ENCODE data around the gene CLEC20A. TPM values are rescaled to one million over a fixed set of nuclear protein-coding genes. Genes with fewer than 3 reads are reported as not detected.

Gene CLEC20A
- total and polyA plus RNA-seq, 2 of the 8 experiments (the other 6 are each of a cell fraction or from before 2014, with no cell fraction given): not detected

DNA sequence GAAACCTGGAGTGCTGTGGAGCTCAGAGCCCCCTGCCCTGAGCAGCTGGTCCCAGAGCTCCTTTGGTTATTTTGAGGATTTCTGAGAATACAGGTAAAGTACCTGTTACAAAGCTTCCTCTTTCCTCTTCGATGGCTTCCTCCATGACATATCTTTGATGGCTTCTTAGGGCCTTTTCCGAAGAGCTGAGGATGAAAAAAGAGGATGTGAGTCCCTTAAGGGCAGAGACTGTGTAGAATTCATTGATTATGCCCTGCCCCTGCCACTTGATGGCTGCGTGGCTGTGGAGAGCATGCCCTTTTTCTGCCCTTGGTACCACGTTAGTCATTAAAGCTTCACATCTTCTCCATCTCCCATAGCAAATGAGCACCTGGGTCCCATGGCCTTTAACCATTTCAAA lies 30.4 kb upstream of the CLEC20A start:
- Histone ChIP-seq H2BK20ac (ENCODE audit: low read length) (no peak overlapping the region), H3K18ac (ENCODE audit: extremely low read depth, low read length) (no peak overlapping the region), H2BK12ac (ENCODE audit: low read depth, low read length) (no peak overlapping the region), H3K9ac (replicated peaks in 1 of 4; ENCODE audit: extremely low read depth in 1 of 4, low read depth in 3 of 4, low read length in 3 of 4) (no peak overlapping the region), H2BK15ac (ENCODE audit: low read length) (no peak overlapping the region), H3K4me2 (ENCODE audit: insufficient read depth in 1 of 2, low read depth in 2 of 2, low read length in 2 of 2) (no peak overlapping the region), H3K56ac (replicated peaks; ENCODE audit: insufficient read length, low read depth, low read length) (no peak overlapping the region), H3K23me2 (ENCODE audit: low read depth, low read length) (no peaks in the 10 kb centered on the region), H3K4me3 (ENCODE audit: extremely low read depth in 1 of 4, insufficient read depth in 2 of 4, low read depth in 3 of 4, low read length in 4 of 4) (no peak overlapping the region), H3K14ac (ENCODE audit: insufficient read length) (no peak overlapping the region), H2AK5ac (ENCODE audit: low read depth, low read length) (no peak overlapping the region), H3K79me1 (ENCODE audit: low read depth, low read length) (no peaks in the 10 kb centered on the region), H4K91ac (replicated peaks; ENCODE audit: insufficient read length, low read length) (no peak overlapping the region), H3K4me1 (replicated peaks in 1 of 4; ENCODE audit: control insufficient read depth in 3 of 4, insufficient read depth in 4 of 4, low read length in 3 of 4) (0 out of 7 replicates have a peak, but pooled peaks cover 0 to 2% (median 0%) of the 10 kb centered on the region in 4 experiments), H3K27ac (ENCODE audit: low read depth, low read length) (no peak overlapping the region), H2AFZ (ENCODE audit: low read length) (no peak overlapping the region), H2BK5ac (ENCODE audit: low read depth, low read length) (no peak overlapping the region), H3K23ac (ENCODE audit: insufficient read length) (no peak overlapping the region), H4K8ac (ENCODE audit: extremely low read depth, insufficient read depth, low read length) (no peak overlapping the region), H4K5ac (ENCODE audit: insufficient read length, low read depth, low read length) (no peak overlapping the region), H2BK120ac (replicated peaks; ENCODE audit: low read depth, low read length) (no peak overlapping the region), H3K36me3 (ENCODE audit: control insufficient read depth in 2 of 4, insufficient read depth in 4 of 4, low read length in 3 of 4) (no peaks in the 10 kb centered on the region), H3K79me2 (ENCODE audit: control insufficient read depth in 1 of 2, insufficient read depth in 2 of 2, low read length in 2 of 2) (no peaks in the 10 kb centered on the region), H4K20me1 (replicated peaks in 1 of 2; ENCODE audit: control insufficient read depth in 1 of 2, insufficient read depth in 2 of 2, low read length in 2 of 2) (no peaks in the 10 kb centered on the region), H3K27me3 (replicated peaks in 1 of 4; ENCODE audit: control insufficient read depth in 3 of 4, extremely low read depth in 1 of 4, insufficient read depth in 3 of 4, low read length in 3 of 4) (no peaks in the 10 kb centered on the region), H3K4ac (replicated peaks; ENCODE audit: insufficient read length, low read depth, low read length) (no peak overlapping the region), H3K9me3 (ENCODE audit: insufficient read depth in 2 of 2, low read depth in 1 of 2, low read length in 1 of 2) (no peaks in the 10 kb centered on the region)
- FAIRE-seq (no peak), DNase-seq (ENCODE audit: low read depth in 1 of 2, low spot score in 2 of 2) (no peak)
- ChIA-PET CTCF (ENCODE audit: partially characterized antibody) (interaction anchor here (0.6 to 16.8 kb wide), 13 partner anchors 11 to 490 kb away, joined by 3 to 238 read pairs (median 5); no protein-coding TSS in a partner anchor), POLR2A (ENCODE audit: partially characterized antibody) (interaction anchor here (1.1 kb wide), 1 partner anchor 266 kb away, joined by 3 read pairs; no protein-coding TSS in a partner anchor)
- WGBS, 2 experiments (ENCODE audit: extremely low coverage in 1 of 2, insufficient coverage in 1 of 2, insufficient read length in 1 of 2, insufficient replicate concordance in 2 of 2, low coverage in 1 of 2, low lambda C conversion rate in 2 of 2, missing lambda C conversion rate in 1 of 2): 89% methylated on average over 4 of the region's 4 CpGs; no CpG with 5 or more reads in 1 of the 2 experiments
- TF ChIP-seq CBX8 (IDR thresholded peaks at IDR 0.05; ENCODE audit: borderline replicate concordance, low read depth, low read length): no peak
- TF ChIP-seq SUZ12 (IDR thresholded peaks at IDR 0.05; ENCODE audit: low read length): no peak
- no peak for TF ChIP-seq BCL11A (IDR thresholded peaks at IDR 0.05; ENCODE audit: low read depth in 2 of 2, low read length in 2 of 2)

Measured in H1 (cell line).